NCI-H1694 treated with DMSO at 0.1 percent for 48 hours (cell line): ENCODE results near the gene PSMB2.

Source experiments
- DNase-seq: peaks from one replicate; lab custom pipeline; 2025; lab: John Stamatoyannopoulos, UW

Gene PSMB2

DNA sequence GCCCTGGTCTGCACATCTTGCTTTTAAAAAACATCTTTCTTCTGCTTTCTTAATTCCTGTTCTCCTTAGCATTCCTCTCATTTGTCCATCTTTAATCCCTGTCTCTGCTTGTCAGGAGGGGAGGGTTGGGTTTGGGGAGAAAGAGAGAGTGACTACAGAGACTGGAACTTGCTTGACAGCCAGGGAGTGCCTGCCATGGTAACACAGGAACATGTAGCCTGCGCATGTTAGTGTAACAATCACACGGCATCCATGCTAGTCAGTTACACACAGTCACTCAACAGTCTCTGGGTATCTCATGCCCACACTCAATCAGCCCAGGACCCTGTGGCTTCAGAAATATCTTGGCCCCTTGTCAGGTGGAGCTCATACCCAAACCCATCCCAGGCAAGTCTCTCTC, 69.0 kb downstream of the PSMB2 start:
- no peak for DNase-seq

DNA sequence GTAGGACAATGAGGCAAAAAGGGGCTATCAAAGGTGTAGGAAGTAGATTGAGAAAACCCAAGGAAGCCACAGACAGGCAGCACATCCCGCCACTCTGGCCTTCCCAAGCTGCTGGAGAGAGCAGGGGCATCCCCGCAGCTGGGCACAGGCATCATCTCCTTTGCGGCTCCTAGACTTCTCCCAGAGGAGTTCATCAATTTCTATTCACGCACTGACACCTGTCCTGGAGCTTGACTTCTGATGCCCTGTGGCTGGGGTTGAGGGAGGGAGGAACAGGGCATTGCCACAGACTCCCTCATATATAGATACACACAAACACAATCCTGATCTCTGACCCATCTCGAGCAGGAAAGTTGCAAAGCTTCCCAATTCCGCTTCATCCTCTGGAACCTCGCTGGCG, 70.1 kb downstream of the PSMB2 start:
- no peak for DNase-seq

DNA sequence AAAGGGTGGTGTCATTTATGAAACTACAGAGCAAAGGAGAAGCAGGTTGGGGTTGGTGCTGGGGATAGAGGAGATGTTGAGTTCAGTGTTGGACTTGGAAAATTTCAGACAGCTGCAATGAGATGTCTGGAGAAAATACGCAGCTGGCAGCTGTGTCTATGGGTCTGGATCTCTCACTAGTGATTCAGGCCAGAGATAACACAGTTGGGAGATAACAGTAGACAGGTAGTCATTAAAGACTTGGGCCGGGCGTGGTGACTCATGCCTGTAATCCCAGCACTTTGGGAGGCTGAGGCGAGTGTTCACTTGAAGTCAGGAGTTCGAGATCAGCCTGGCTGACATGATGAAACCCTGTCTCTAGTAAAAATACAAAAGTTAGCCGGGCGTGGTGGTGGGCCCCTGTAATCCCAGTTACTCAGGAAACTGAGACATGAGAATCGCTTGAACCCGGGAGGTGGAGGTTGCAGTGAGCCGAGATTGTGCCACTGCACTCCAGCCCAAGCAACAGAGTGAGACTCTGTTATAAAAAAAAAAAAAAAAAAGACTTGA, 70.7 kb downstream of the PSMB2 start:
- no peak for DNase-seq

DNA sequence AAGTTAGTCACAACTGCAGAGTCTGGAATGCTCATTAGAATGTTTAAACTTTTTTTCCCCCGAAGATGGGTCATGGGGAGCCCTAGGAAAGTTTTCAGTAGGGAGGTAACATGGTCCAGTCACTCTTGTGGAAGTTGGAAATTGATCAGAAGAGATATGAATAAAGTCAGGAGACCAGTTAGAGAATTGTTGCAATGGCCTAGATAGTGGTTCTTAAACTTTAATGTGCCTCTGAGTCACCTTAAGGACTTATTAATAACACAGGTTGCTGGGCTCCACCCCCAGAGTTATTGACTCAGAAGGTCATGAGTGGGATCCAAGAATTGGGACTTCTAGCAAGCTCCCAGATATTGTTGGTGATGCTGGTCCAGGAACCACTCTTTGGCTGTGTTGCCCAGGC, 71.4 kb downstream of the PSMB2 start:
- DNase-seq, result no peak

DNA sequence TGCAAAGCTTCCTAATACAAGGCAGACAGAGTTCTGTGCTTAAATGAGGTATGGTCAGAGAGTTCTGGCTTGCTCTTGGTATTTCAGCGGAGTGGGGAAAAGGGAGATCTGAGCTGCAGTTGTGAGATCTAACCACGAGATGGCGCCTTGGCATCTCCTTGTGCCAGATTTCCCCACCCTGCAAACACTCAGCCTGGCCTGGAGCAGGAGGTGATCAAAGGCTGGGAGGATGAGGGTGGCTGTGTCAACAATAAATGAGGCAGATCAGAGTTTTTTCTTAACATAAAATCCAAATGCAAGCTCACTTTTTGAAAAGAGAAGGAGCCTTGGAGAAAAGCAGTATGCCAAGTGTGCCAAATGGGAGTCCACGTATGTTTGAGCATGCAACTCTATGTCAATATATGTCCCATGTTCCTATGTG, 72.3 kb downstream of the PSMB2 start:
- peak; percentile 57 for DNase-seq

DNA sequence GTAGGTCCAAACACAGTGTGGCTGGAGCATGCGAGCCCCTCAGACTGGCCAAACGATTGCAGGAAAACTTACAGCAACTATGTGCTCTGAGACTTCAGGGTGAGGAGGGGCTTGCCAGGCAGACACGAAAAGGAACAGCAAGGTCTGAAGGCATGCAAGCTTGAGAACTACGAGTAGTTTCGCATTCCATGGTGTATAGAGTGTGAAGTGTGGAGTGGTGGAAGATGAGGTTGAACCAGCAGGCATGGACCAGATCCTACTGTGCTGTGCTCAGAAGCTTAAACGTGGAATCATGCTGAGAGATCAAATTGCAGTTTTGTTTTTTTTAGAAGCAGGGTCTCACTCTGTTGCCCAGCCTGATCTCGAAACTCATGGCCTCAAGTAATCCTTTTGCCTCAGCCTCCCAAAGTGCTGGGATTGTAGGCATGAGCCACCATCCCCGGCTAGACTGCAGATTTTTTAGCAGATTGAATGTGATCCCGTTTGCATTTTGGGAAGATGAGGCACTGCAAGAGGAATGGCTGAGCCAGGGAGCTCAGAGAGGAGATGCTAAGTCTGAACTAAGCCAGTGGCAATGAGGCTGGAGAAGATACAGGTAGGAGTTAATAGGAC, 73.3 kb downstream of the PSMB2 start:
- no peak for DNase-seq

DNA sequence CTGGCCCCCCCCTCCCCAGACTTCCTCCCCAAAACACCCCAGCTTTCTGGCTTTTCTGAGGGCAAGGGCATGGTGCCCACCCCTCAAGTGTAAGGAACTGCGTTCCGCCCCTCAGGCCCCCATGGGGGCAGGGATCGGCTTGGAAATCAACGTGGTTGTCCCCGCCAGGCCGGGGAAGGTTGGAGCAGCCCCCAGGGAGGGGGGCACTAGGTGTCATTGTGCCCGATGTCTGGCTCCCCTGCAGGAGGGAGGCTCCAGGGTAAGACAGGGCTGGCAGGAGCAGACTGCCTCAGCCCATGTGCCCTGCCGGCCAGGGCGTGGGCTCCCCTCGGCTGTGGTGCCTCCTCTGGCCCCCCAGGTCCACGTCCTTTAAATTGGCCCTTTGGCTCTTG, 75.6 kb downstream of the PSMB2 start:
- no peak for DNase-seq

DNA sequence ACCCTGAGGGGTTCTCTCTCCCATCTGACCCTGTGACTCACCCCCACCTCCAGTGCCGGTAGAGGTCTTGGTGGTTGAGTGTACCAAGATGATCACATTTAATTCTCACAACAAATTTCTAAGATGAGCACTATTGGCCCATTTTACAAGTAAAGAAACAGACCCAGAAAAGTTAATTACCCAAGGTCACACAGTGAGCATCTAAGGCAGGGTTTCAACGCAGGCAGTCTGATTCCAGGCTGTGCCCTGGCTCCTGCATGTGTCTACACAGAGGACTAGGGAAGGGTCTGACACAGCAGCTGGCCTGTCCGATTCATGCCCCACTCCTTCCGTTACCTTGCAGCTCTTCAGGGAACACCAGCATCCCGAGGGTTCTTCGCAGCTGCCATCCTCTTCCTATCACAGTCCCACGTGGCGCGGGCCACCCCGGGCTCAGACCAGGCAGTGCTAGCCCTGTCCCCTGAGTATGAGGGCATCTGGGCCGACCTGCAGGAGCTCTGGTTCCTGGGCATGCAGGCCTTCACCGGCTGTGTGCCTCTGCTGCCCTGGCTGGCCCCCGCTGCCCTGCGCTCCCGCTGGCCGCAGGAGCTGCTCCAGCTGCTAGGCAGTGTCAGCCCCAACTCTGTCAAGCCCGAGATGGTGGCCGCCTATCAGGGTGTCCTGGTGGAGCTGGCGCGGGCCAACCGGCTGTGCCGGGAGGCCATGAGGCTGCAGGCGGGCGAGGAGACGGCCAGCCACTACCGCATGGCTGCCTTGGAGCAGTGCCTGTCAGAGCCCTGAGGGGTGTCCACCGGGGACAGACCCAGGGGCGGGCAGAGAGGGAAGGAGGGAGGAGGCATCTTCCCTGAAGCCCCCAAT, 76.2 kb downstream of the PSMB2 start:
- no peak for DNase-seq

DNA sequence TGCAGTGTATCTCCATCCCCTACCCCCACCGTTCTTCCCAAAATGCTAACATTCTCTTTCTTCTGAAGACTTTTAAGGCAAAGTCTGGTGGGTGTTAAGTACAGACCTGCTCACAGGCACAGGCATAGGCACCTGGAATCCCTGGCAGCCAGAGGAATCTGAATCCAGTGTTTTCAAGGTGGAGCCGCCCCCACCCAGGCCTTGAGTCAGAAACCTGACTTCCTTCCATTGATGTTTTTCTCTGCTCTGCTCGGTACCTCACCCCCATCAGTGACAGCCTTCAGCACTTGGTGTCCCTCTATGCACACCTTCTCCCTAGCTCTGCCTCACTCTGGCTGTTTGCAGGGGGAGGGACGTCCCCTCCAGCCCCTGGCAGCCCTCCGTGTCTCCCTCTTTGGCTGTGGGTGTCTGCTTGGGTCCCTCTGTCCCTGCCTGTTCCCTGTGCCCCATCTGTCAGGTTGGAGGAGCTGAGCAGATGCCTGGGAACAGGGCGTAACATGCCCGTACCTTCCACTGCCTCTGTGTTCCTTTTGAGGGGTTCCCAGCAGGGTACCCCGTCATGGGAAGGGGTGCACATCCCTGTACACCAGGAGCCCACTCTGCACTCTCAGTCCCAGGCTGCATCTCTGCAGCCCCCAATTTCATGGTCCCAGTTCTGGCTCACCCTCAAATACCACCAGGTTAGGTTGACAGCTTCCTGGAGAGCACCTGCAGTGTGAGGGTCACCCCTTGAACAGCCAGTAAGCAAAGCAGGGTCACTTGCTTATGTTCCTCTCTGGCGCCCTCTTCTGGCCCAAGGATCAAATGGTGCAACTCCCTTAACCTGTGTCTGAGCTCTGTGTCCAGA, 77.1 kb downstream of the PSMB2 start:
- peak; percentile 47 for DNase-seq

DNA sequence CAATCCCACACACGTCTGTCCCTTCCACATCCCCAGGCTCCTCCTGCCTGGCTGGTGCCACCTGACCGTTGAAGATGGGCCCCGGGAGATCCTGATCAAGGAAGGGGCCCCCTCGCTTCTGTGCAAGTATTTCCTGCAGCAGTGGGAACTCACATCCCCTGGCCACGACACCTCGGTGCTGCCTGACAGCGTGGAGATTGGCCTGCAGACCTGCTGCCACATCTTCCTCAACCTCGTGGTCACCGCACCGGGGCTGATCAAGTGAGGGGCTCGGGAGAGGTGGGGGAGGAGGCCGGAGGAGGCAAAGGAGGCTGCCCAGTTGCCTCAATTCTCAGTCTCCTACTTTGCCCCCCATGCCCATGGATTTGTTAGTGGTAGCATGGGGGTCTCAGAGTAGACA, 78.2 kb downstream of the PSMB2 start:
- no peak for DNase-seq

DNA sequence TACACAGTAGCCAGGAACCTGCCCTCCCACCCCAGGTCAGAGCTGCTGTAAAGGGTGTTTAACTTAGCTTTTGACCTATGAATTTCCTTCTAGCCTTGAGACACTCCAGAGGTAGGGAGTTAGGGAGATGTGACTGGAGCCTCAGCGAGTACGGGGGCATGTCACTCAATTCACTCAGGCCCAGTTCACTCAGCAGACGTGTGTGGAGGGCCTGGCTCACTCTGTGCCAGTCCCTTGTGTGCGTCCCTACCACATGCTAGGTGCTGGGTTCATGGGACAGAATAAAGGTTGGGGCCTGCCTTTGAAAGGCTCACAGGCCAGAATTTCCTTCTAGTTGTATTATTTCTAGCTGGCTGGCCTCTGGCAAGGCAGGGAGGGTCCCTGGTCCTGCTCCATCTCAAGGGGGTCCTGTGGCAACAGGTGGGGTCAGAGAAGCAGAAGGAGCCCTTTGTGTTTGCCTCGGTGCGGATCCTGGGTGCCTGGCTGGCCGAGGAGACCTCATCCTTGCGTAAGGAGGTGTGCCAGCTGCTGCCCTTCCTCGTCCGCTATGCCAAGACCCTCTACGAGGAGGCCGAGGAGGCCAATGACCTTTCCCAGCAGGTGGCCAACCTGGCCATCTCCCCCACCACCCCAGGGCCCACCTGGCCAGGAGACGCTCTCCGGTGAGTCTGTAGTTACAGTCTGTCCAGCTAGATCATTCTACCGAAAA, 79.2 kb downstream of the PSMB2 start:
- no peak for DNase-seq

DNA sequence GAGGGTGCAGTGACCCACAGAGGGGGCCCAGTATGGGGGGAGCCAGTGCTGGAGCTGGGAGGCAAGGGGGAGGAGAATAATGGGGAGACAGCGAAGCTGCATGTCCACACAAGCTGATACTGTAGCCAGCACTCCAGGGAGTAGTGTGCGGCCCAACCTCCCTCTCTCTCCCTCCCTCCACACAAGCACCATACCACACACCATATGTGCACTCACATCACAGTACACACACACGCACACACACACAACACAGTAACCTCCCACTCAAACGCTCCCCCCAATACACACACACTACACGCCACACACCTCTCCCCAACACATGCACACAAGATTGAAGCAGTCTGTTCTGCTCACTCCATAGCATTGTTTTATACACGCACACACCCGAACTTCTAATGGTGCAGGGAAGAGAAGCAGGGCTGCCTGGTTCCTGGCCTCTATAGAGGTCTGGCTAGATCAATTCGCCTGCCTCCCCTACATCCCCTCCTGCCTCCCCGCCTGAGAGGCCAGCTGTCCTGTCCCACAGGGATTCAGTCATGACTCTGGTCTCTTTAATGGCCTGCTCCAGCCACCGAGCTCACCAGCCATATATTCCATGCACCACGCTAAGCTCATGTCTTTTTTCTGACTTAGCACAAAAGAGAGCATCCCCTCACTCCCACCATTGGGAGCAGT, 79.9 kb downstream of the PSMB2 start:
- no peak for DNase-seq

DNA sequence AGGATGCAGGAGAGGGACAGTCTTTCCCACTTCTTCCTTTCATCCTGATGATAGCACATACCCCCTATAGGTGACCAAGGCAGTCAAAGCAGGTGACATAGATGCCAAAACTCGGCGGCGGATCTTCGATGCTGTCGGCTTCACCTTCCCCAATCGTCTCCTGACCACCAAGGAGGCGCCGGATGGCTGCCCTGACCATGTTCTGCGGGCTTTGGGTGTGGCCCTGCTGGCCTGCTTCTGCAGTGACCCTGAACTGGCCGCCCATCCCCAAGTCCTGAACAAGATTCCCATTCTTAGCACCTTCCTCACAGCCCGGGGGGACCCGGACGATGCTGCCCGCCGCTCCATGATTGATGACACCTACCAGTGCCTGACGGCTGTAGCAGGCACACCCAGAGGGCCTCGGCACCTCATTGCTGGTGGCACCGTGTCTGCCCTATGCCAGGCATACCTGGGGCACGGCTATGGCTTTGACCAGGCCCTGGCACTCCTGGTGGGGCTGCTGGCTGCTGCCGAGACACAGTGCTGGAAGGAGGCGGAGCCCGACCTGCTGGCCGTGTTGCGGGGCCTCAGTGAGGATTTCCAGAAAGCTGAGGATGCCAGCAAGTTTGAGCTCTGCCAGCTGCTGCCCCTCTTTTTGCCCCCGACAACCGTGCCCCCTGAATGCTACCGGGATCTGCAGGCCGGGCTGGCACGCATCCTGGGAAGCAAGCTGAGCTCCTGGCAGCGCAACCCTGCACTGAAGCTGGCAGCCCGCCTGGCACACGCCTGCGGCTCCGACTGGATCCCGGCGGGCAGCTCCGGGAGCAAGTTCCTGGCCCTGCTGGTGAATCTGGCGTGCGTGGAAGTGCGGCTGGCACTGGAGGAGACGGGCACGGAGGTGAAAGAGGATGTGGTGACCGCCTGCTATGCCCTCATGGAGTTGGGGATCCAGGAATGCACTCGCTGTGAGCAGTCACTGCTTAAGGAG, 80.8 kb downstream of the PSMB2 start:
- peak; percentile 36 for DNase-seq

DNA sequence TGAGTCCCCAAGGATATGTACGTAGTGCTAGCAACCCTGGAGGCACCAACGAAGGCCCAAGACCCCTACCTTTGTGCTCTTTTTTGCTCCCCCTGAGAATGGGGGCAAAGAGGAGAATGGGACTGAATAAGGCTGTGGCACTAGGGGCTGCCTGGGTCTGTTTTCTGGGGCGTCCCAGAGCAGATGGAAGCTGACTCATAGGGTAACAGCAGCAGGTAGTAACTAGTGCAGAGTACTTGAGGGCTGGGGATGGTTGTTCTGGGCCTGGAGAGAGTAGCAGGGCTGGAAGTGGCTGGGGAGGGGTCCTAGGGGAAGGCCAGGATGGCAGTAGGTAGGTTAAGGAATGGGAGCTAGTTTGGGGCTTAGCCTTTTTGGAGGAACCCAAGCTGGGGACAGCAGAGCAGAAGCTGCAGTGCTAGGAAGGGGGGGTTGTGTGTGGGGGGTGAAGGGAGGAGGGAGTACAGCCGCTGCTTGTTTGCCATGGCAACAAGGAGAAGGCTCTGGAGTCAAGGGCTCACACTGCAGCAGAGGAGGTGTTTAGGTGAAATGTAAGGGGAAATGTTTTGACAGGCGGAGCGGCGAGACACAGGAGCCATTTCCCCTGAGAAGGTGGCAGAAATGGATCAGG, 81.9 kb downstream of the PSMB2 start:
- DNase-seq, result no peak

DNA sequence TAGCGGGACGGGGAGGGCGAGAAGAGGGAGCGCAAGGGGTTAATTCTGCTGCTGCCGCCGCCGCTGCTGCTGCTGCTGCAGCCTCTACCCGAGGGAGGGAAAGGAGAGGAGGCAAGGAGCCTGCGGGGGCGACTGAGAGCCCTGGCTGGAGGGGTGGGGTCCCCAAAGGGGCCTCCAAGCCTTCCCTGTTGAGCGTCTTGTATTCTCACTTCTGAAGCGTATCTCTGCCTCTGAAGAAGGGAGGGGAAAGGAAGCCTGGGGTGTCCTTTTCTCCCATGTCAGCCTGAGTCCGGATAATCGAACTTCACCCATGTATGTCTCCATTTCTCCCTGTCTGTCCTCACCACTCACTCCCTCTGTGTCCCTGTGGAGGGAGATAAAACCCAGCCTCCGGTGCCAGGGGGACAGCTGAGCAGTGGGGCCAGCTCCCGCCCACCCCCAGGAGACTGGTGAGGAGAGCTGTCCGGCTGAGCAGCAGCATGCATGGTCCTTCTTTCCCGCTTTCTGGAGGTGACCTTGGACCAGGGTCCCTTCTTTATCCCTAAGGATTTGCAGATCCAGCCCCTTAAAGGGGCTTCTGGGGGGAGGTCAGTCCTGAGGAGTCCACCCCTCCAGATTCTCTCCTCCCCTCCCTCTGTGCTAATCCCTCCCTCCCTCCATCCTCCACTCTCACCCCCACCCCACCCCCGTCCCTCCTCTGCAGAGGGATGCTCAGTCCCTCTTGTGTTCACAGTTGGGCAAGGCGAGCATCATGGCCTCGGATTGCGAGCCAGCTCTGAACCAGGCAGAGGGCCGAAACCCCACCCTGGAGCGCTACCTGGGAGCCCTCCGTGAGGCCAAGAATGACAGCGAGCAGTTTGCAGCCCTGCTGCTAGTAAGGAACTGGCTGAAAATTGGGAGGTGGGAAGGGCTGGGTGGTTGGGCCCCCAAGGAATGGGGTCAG, 82.7 kb downstream of the PSMB2 start:
- DNase-seq, result no peak

DNA sequence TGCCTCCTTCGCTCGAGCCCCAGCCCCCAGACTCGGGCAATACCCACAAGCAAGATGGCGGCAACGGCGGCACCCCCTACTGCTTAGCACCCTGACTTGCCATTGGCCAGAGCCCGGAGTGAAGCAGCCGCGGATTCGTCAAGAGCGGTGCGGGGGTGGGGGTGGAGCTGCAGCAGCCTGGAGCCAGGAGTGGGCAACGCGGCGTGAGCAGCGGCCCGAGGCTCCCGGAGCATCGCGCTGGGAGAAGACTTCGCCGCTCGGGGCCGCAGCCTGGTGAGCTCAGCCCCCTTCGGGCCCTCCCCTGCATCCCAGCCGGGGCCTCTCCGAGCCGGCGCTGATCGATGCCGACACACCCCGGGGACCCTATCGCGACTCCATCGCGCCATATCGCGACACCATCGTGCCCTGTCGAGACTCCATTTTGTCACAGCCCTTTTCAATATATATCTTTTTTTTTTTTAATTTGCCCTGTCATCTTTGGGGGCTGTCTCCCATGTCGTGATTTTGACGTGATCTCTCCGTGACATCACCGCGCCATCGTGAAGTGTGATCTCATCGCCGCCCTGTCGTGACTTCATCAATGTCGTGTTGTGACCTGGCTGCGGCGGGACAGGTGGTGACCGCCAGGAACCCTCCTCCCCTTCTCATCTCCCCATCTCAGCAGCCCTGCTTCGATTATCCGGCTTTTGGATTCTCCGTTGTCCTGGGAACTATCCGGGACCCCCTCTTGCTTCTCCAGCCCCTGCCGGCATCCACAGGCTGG, 83.5 kb downstream of the PSMB2 start, which contains the start of gene NCDN:
NCDN (plus strand) TSS at position 189 of the 763 bp plus-strand sequence; CDS start at position 581, 392 bp downstream.
- peak; percentile 93 for DNase-seq

DNA sequence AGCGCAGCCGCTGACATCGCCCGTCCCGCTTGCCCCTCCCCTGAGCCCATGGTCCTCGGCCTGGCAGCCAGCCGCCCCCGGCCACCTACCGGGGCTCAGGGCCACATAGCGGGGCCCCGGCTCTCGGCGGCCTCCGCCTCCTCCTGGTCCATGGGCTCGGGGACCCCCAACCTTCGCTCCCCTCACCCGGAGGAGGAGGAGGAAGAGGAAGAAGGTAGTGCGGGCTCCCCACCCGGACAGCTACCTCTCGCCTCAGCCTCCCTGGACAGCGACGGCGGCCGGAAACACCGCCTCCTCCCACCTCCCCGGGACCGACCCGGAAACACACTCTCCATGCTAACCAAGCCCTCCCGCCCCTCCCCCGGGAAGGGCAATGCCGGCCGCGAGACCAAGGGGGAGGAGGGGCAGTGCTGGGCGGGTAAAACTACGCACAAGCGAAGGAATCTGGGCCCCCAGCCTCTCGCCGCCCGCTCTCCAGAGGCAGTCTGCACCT, 84.2 kb downstream of the PSMB2 start, which contains the start of gene KIAA0319L:
KIAA0319L (minus strand) TSS at position 286 of the 493 bp plus-strand sequence. CDS start 2,912 bp downstream, outside the sequence.
- no peak for DNase-seq
